NK-92 (cell line): Measurements from ENCODE around the gene CACNB1.

Source experiments
- DNase-seq: peaks from one replicate; lab custom pipeline; 2025; ENCODE audit not compliant: unreplicated experiment; lab: John Stamatoyannopoulos, UW

CACNB1 gene

DNA sequence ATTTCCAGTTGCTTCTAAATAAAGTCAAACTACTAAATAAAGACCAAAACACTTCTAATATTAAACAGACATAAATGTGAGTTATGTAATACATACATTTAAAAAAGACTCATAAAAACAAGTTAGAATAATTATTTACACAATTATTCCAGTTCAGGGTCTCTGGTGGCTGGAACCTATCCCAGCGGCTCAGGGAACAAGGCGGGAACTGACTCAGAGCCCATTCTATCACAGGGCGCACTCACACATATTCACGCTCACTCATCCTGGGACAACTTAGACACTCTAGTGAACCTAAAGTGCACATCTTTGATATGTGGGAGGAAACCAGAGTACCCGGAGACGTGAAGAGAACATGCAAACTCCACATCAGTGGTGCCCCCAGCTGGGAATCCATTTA, 71.0 kb downstream of the CACNB1 start:
- no peak for DNase-seq

DNA sequence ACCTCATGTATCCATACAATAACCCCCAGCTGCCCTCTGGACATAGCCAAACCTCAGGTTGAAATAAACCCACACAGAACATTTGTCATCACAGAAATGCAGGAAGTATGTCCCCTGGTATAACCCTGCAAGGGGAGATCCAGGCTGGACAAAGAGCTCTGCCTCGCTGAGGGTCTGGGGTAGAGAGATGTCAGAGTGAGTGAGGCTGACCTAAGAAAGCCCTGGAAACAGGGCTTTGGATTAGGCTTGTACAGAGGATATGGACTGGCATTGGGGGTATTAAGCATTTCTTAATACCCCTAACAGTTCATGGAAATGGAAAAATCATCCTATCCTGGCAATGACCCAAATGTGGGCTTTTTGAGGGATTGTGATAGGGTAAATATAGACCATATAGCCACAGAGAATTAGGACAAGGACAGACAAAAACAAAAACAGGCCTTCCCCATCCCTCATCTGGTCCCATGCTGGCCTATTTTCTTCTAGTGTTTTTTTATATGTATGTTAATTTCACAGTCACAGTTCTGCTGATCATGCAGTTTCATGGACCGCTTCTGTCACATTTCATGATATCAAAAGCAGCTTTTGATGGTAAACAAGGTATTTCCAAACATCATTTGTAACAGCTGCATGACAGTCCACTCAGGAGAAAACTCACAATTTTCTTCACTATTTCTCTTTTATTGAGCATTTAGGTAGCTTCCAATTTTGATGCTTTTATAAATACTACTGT, 72.2 kb downstream of the CACNB1 start:
- DNase-seq = no peak

DNA sequence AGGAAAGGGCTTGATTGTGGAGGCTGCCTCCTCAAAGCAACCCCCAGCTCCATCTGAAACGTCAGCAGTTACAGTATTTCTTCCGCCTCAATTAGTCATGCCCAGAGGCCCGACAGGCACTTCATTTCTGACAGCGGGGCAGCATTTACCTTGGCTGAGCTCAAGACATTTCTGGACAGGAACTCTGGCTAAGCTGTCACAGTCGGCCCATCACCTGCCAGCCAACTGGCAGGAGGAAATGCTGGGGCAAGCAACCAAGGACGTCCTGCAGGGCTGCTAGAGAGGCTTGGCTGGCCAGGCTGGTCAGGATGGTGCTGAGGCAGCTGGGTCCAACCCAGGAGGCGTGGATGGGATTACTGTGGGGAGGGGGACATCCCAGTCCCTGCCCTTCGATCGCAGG, 73.8 kb downstream of the CACNB1 start:
- no peak for DNase-seq
